CD4-positive, alpha-beta T cell (primary cell): ENCODE data around the gene DISP3. TPM values are rescaled to one million over a fixed set of nuclear protein-coding genes. Genes with fewer than 3 reads are reported as not detected.

Experiments
- ATAC-seq: fragments of 200-7000 bp; cut with Tn5 transposase; one replicate; pipeline ENCODE4 v1.10.0; 2022; ENCODE audit warnings: mild to moderate bottlenecking; ENCODE audit not compliant: poor library complexity
- CTCF ChIA-PET: fragments of 350-600 bp; sonication (Branson Sonifier 250); formaldehyde crosslinking; loops from one replicate; lab custom pipeline; 2021; ENCODE audit warnings: antibody characterized with exemption, inconsistent platforms; lab: Charles Lee
- POLR2A ChIA-PET: fragments of 350-600 bp; sonication (Branson Sonifier 250); formaldehyde crosslinking; loops from one replicate; lab custom pipeline; 2021; ENCODE audit warnings: antibody characterized with exemption, inconsistent platforms; lab: Charles Lee
- DNase-seq, 14 experiments: peaks; one replicate each; pipeline ENCODE4 v3.0.0-alpha.2; 2013 to 2020; ENCODE audit warnings: mixed read lengths in 2 of 14
- H3K27ac ChIP-seq, 2 donors: one replicate each; pipeline versions ENCODE4 v1.5.1 to v1.7.0; 2013; ENCODE audit warnings: low read length in 2 of 2, low read depth in 1 of 2, mild to moderate bottlenecking in 1 of 2
- H3K27me3 ChIP-seq, 2 experiments: 1 replicate in 1 of 2; 2 replicates in 1 of 2; pipeline versions ENCODE4 v1.6.1 to v1.7.0; 2013; ENCODE audit warnings: low read length in 2 of 2, control low read depth in 1 of 2, mild to moderate bottlenecking in 1 of 2, moderate library complexity in 1 of 2; ENCODE audit not compliant: insufficient read depth in 2 of 2, control insufficient read depth in 1 of 2
- H3K36me3 ChIP-seq: one replicate; pipeline ENCODE4 v1.6.1; 2013; ENCODE audit warnings: low read length, control low read depth; ENCODE audit not compliant: insufficient read depth
- H3K4me1 ChIP-seq: one replicate; pipeline ENCODE4 v1.6.1; 2013; ENCODE audit warnings: low read length, control low read depth; ENCODE audit not compliant: insufficient read depth
- H3K4me3 ChIP-seq: one replicate; pipeline ENCODE4 v1.5.1; 2013; ENCODE audit warnings: mild to moderate bottlenecking, low read length, moderate library complexity
- H3K9me3 ChIP-seq, 2 experiments: 1 replicate in 1 of 2; 2 replicates in 1 of 2; pipeline versions ENCODE4 v1.6.1 to v1.7.0; 2013; ENCODE audit warnings: low read length in 2 of 2, mild to moderate bottlenecking in 2 of 2, control low read depth in 1 of 2, moderate library complexity in 1 of 2; ENCODE audit not compliant: control insufficient read depth in 1 of 2, insufficient read depth in 1 of 2
- H3K27ac Mint-ChIP-seq: one replicate; pipeline ENCODE4 v1.8.0; 2020; ENCODE audit warnings: mixed read lengths
- H3K27me3 Mint-ChIP-seq: one replicate; pipeline ENCODE4 v1.8.0; 2021; ENCODE audit warnings: mixed read lengths
- H3K36me3 Mint-ChIP-seq: one replicate; pipeline ENCODE4 v1.8.0; 2021; ENCODE audit warnings: low read depth, mixed read lengths
- H3K4me1 Mint-ChIP-seq: one replicate; pipeline ENCODE4 v1.8.0; 2021; ENCODE audit warnings: low read depth, mixed read lengths
- H3K4me3 Mint-ChIP-seq: one replicate; pipeline ENCODE4 v1.8.0; 2020; ENCODE audit warnings: mild to moderate bottlenecking, mixed read lengths
- H3K9me3 Mint-ChIP-seq: one replicate; pipeline ENCODE4 v1.8.0; 2020; ENCODE audit warnings: mixed read lengths
- CTCF ChIP-seq: fragments of 200-600 bp; IDR thresholded peaks from one replicate; pipeline ENCODE4 v1.8.0; 2022; ENCODE audit warnings: antibody characterized with exemption, mild to moderate bottlenecking
- intact Hi-C, 2 experiments: fragments of 100-400 bp; cut with DNase I in 1 of 2; cut with micrococcal nuclease in 1 of 2; formaldehyde crosslinking; loops; one replicate each; pipeline versions ENCODE4 v1.15.1 to v1.9.0; 2023 to 2025; cut with DNase I, micrococcal nuclease
- total RNA-seq, 174 experiments: library from RNA in 2 of 174; stranded (reverse) in 2 of 174; gene quantifications; one replicate each; pipeline ENCODE4 v1.2.3 and lab custom pipeline; 2021 to 2026

The DISP3 gene
- total RNA-seq, 2 experiments from 2014 or later, result 0.55 to 0.56 TPM

GRCh38 chr1:11535316-11535715 lies 56.4 kb downstream of the DISP3 start:
- no peak for DNase-seq
- Histone ChIP-seq H3K9me3 (peaks cover 0 to 4% of the 10 kb centered on the region in 2 experiments), H3K4me3 (no peak overlapping the region), H3K4me1 (no peaks in the 10 kb centered on the region), H3K27me3 (peaks cover 3 to 5% of the 10 kb centered on the region in 2 experiments), H3K36me3 (no peaks in the 10 kb centered on the region), H3K27ac (no peak overlapping the region)
- intact Hi-C loops, result no loop called here
- ChIA-PET POLR2A (no interaction called here), CTCF (no interaction called here)
- Mint-ChIP-seq H3K4me3 (no peak overlapping the region), H3K9me3 (no peaks in the 10 kb centered on the region), H3K27ac (no peak overlapping the region), H3K36me3 (no peaks in the 10 kb centered on the region), H3K4me1 (no peaks in the 10 kb centered on the region), H3K27me3 (no peaks in the 10 kb centered on the region)
- no peak for TF ChIP-seq CTCF
- no peak for ATAC-seq

- Mint-ChIP-seq H3K27ac (no peak overlapping the region), H3K27me3 (peaks cover 6% of the 10 kb centered on the region), H3K4me3 (no peak overlapping the region), H3K36me3 (no peaks in the 10 kb centered on the region), H3K4me1 (no peaks in the 10 kb centered on the region), H3K9me3 (no peaks in the 10 kb centered on the region)
- no peaks in the 10 kb centered on the region for H3K36me3 ChIP-seq
- POLR2A ChIA-PET, result no interaction called here
- CTCF ChIA-PET, result no interaction called here
- H3K27ac ChIP-seq, result no peak overlapping the region
- H3K4me1 ChIP-seq, result no peaks in the 10 kb centered on the region
- no peak for TF ChIP-seq CTCF
- intact Hi-C loops, result no loop called here
- ATAC-seq (no peak), DNase-seq (no peak)
- peaks cover 3 to 9% of the 10 kb centered on the region in 2 experiments for H3K27me3 ChIP-seq
- peaks cover 0 to 4% of the 10 kb centered on the region in 2 experiments for H3K9me3 ChIP-seq
- no peak overlapping the region for H3K4me3 ChIP-seq
Measured at GRCh38 chr1:11535761-11536572, 57.0 kb downstream of the DISP3 start.

- Mint-ChIP-seq H3K4me3 (no peak overlapping the region), H3K36me3 (no peaks in the 10 kb centered on the region), H3K9me3 (no peaks in the 10 kb centered on the region), H3K27ac (no peak overlapping the region), H3K27me3 (peaks cover 6% of the 10 kb centered on the region), H3K4me1 (no peaks in the 10 kb centered on the region)
- TF ChIP-seq CTCF, result no peak
- CTCF ChIA-PET, result no interaction called here
- DNase-seq, result no peak
- no peak overlapping the region for H3K27ac ChIP-seq
- no peaks in the 10 kb centered on the region for H3K36me3 ChIP-seq
- POLR2A ChIA-PET, result no interaction called here
- H3K27me3 ChIP-seq, result peaks cover 3 to 11% of the 10 kb centered on the region in 2 experiments
- H3K4me3 ChIP-seq, result no peak overlapping the region
- intact Hi-C loops, result no loop called here
- H3K4me1 ChIP-seq, result no peaks in the 10 kb centered on the region
- H3K9me3 ChIP-seq, result peaks cover 0 to 4% of the 10 kb centered on the region in 2 experiments
- ATAC-seq, result no peak
Measured at GRCh38 chr1:11536573-11537379, 57.8 kb downstream of the DISP3 start.
